ENCODE measurements around the gene UQCC5.

DNA sequence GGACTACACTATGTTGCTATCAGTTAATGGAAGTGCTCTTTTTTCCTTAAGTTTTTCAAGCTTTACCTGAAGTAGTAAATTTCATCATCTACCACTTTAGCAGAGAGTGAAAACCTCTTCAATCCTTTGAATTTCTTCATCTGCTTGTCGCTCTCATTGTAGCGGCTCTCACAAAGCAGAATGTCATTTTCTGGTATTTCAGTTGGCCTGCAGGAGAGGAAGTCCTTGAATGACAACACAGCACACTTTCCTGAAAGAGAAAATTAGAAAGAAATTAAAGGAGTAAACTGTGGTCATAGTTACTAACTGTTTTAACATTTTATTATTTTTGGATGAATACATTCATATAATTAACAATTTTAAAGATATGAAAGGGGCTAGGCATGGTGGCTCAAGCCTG lies 27.6 kb downstream of the UQCC5 start:
- TF ChIP-seq POLR2A (IDR thresholded peaks at IDR 0.05) (no peak), POLR2AphosphoS5 (IDR thresholded peaks at IDR 0.05) (no peak)
- TF ChIP-seq, protein P1, sequence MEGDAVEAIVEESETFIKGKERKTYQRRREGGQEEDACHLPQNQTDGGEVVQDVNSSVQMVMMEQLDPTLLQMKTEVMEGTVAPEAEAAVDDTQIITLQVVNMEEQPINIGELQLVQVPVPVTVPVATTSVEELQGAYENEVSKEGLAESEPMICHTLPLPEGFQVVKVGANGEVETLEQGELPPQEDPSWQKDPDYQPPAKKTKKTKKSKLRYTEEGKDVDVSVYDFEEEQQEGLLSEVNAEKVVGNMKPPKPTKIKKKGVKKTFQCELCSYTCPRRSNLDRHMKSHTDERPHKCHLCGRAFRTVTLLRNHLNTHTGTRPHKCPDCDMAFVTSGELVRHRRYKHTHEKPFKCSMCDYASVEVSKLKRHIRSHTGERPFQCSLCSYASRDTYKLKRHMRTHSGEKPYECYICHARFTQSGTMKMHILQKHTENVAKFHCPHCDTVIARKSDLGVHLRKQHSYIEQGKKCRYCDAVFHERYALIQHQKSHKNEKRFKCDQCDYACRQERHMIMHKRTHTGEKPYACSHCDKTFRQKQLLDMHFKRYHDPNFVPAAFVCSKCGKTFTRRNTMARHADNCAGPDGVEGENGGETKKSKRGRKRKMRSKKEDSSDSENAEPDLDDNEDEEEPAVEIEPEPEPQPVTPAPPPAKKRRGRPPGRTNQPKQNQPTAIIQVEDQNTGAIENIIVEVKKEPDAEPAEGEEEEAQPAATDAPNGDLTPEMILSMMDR (IDR thresholded peaks at IDR 0.05), result no peak

All from stomach (tissue), 4 donors.